Measurements from ENCODE around the gene AMOTL2. TPM values are rescaled to one million over a fixed set of nuclear protein-coding genes. Genes with fewer than 3 reads are reported as not detected.

Gene AMOTL2
- total and polyA plus RNA-seq, 7 donors, result 4.0 to 36.6 (median 16.5) TPM

GRCh38 chr3:134323966-134324962 is 50.0 kb downstream of the AMOTL2 start:
- Histone ChIP-seq H3K9me3 (no peaks in the 10 kb centered on the region), H3K27ac (no peak overlapping the region), H3K4me3 (no peak overlapping the region), H3K36me3 (ENCODE audit: insufficient read depth in 1 of 2, low read depth in 1 of 2) (no peaks in the 10 kb centered on the region), H3K27me3 (ENCODE audit: insufficient read depth in 3 of 3, low read length in 2 of 3) (no peaks in the 10 kb centered on the region), H3K4me1 (peaks cover 32% of the 10 kb centered on the region)
- DNase-seq, result peak in 1 of 2 donors; percentile 30
- intact Hi-C loops (cut with DNase I), result no loop called here
- ATAC-seq, result no peak
- no peak for TF ChIP-seq CTCF (IDR thresholded peaks at IDR 0.05)
- WGBS, 3 donors, result 92 to 97% (median 95%) methylated on average over 10 of the region's 10 CpGs

GRCh38 chr3:134322286-134322685 is 52.0 kb downstream of the AMOTL2 start:
- ATAC-seq (no peak), DNase-seq (no peak)
- peaks cover 17% of the 10 kb centered on the region for H3K4me1 ChIP-seq
- H3K27me3 ChIP-seq (ENCODE audit: insufficient read depth in 3 of 3, low read length in 2 of 3), result no peaks in the 10 kb centered on the region
- H3K27ac ChIP-seq, result no peak overlapping the region
- no peak overlapping the region for H3K4me3 ChIP-seq
- intact Hi-C loops (cut with DNase I), result no loop called here
- whole genome bisulfite sequencing, 3 donors, result 94 to 98% (median 95%) methylated on average over 1 of the region's 1 CpG
- no peak for TF ChIP-seq CTCF (IDR thresholded peaks at IDR 0.05)
- no peaks in the 10 kb centered on the region for H3K9me3 ChIP-seq
- H3K36me3 ChIP-seq (ENCODE audit: insufficient read depth in 1 of 2, low read depth in 1 of 2), result no peaks in the 10 kb centered on the region

GRCh38 chr3:134320749-134321148 is 53.5 kb downstream of the AMOTL2 start:
- no peak for TF ChIP-seq CTCF (IDR thresholded peaks at IDR 0.05)
- no peak overlapping the region for H3K4me3 ChIP-seq
- H3K36me3 ChIP-seq (ENCODE audit: insufficient read depth in 1 of 2, low read depth in 1 of 2), result no peaks in the 10 kb centered on the region
- H3K9me3 ChIP-seq, result no peaks in the 10 kb centered on the region
- H3K4me1 ChIP-seq, result peaks cover 10% of the 10 kb centered on the region
- 80 to 93% (median 89%) methylated on average over 6 of the region's 6 CpGs for WGBS, 3 donors
- DNase-seq (peak in 1 of 2 donors; percentile 21), ATAC-seq (peak in 3 of 4 donors; percentile 61 to 81 (median 68))
- intact Hi-C loops (cut with DNase I), result no loop called here
- H3K27me3 ChIP-seq (ENCODE audit: insufficient read depth in 3 of 3, low read length in 2 of 3), result no peaks in the 10 kb centered on the region
- H3K27ac ChIP-seq, result no peak overlapping the region

- Histone ChIP-seq H3K9me3 (no peaks in the 10 kb centered on the region), H3K27me3 (ENCODE audit: insufficient read depth in 3 of 3, low read length in 2 of 3) (no peaks in the 10 kb centered on the region), H3K4me1 (peaks cover 9% of the 10 kb centered on the region), H3K4me3 (no peak overlapping the region), H3K27ac (no peak overlapping the region), H3K36me3 (ENCODE audit: insufficient read depth in 1 of 2, low read depth in 1 of 2) (no peaks in the 10 kb centered on the region)
- TF ChIP-seq CTCF (IDR thresholded peaks at IDR 0.05), result no peak
- WGBS, 3 donors, result 94 to 99% (median 99%) methylated on average over 2 of the region's 2 CpGs
- ATAC-seq (no peak), DNase-seq (no peak)
- intact Hi-C loops (cut with DNase I), result no loop called here
These were observed 54.3 kb downstream of the AMOTL2 start for GRCh38 chr3:134319931-134320330.
